CD8-positive, alpha-beta memory T cell (primary cell): ENCODE data around the gene GAN. TPM values are rescaled to one million over a fixed set of nuclear protein-coding genes. Genes with fewer than 3 reads are reported as not detected.
A peak's percentile ranks its signal among the peaks of the same experiment; 100 is the strongest.

ENCODE experiments used
- CTCF ChIA-PET: fragments of 350-600 bp; sonication (Branson Sonifier 250); formaldehyde crosslinking; loops from one replicate; lab custom pipeline; 2021; ENCODE audit warnings: antibody characterized with exemption; lab: Charles Lee
- POLR2A ChIA-PET: fragments of 350-600 bp; sonication (Branson Sonifier 250); formaldehyde crosslinking; loops from one replicate; lab custom pipeline; 2021; ENCODE audit warnings: antibody characterized with exemption; lab: Charles Lee
- DNase-seq, 5 donors: peaks; one replicate each; pipeline versions ENCODE4 v3.0.0 to v3.0.0-alpha.2; 2020 to 2022; ENCODE audit warnings: mixed read lengths in 1 of 5
- H3K27ac ChIP-seq: one replicate; pipeline ENCODE4 v1.7.0; 2013; ENCODE audit warnings: low read depth, mild to moderate bottlenecking, low read length, moderate library complexity
- H3K27me3 ChIP-seq: 2 replicates; pipeline ENCODE4 v1.7.0; 2013; ENCODE audit warnings: low read length, mild to moderate bottlenecking; ENCODE audit not compliant: insufficient read depth, poor library complexity, severe bottlenecking
- H3K36me3 ChIP-seq: 2 replicates; pipeline ENCODE4 v1.7.0; 2013; ENCODE audit warnings: mild to moderate bottlenecking, low read length, moderate library complexity; ENCODE audit not compliant: insufficient read depth
- H3K4me1 ChIP-seq: 2 replicates; pipeline ENCODE4 v1.7.0; 2013; ENCODE audit warnings: mild to moderate bottlenecking, low read length, moderate library complexity; ENCODE audit not compliant: insufficient read depth
- H3K4me3 ChIP-seq: 2 replicates; pipeline ENCODE4 v1.7.0; 2013; ENCODE audit warnings: mild to moderate bottlenecking, low read length
- H3K9me3 ChIP-seq: 2 replicates; pipeline ENCODE4 v1.7.0; 2013; ENCODE audit warnings: mild to moderate bottlenecking, low read length
- H3K27ac Mint-ChIP-seq, 8 donors: one replicate each; pipeline ENCODE4 v1.8.0; 2020 to 2021; ENCODE audit warnings: mixed read lengths in 8 of 8, mild to moderate bottlenecking in 6 of 8, inconsistent platforms in 3 of 8, moderate library complexity in 3 of 8
- H3K27me3 Mint-ChIP-seq, 2 donors: one replicate each; pipeline ENCODE4 v1.8.0; 2020 to 2021; ENCODE audit warnings: mixed read lengths in 2 of 2, mild to moderate bottlenecking in 1 of 2, moderate library complexity in 1 of 2
- H3K36me3 Mint-ChIP-seq, 3 donors: one replicate each; pipeline ENCODE4 v1.8.0; 2020 to 2021; ENCODE audit warnings: mixed read lengths in 3 of 3, inconsistent platforms in 1 of 3, mild to moderate bottlenecking in 1 of 3
- H3K4me1 Mint-ChIP-seq, 3 donors: one replicate each; pipeline ENCODE4 v1.8.0; 2020 to 2021; ENCODE audit warnings: mixed read lengths in 3 of 3, inconsistent platforms in 1 of 3, mild to moderate bottlenecking in 1 of 3
- H3K4me3 Mint-ChIP-seq, 7 donors: one replicate each; pipeline ENCODE4 v1.8.0; 2020 to 2021; ENCODE audit warnings: mixed read lengths in 7 of 7, mild to moderate bottlenecking in 6 of 7, moderate library complexity in 4 of 7, inconsistent platforms in 2 of 7
- H3K9me3 Mint-ChIP-seq, 5 donors: one replicate each; pipeline ENCODE4 v1.8.0; 2020 to 2022; ENCODE audit warnings: mixed read lengths in 5 of 5, mild to moderate bottlenecking in 3 of 5, moderate library complexity in 2 of 5, inconsistent platforms in 1 of 5
- polyA plus RNA-seq: library from polyadenylated mRNA; unstranded; fragments of 300-500 nt; fragmentation: Illumina TruSeq; gene quantifications from one replicate; pipeline ENCODE4 v1.2.3, GENCODE V29; 2021
- total RNA-seq, 2 experiments: library from RNA; stranded (reverse); gene quantifications; one replicate each; pipeline ENCODE4 v1.2.3, GENCODE V29; 2021

Gene GAN
- total and polyA plus RNA-seq, 3 experiments from 2014 or later: 2.4 to 12.0 (median 11.0) TPM

GRCh38 chr16:81313701-81314602 is 810 bp upstream of the GAN start:
- peak overlapping the region; percentile 94 for H3K4me3 ChIP-seq
- H3K27ac ChIP-seq: peak overlapping the region; percentile 76
- Mint-ChIP-seq H3K4me3 (peak overlapping the region; percentile 85 to 99 (median 96)), H3K9me3 (no peaks in the 10 kb centered on the region), H3K36me3 (peaks cover 0 to 16% (median 0%) of the 10 kb centered on the region in 3 donors), H3K4me1 (peaks cover 47 to 76% (median 67%) of the 10 kb centered on the region in 3 donors), H3K27me3 (peaks cover 0 to 2% of the 10 kb centered on the region in 2 donors), H3K27ac (peak overlapping the region; percentile 68 to 94 (median 88))
- H3K4me1 ChIP-seq: peaks cover 29% of the 10 kb centered on the region
- no peaks in the 10 kb centered on the region for H3K9me3 ChIP-seq
- no peaks in the 10 kb centered on the region for H3K27me3 ChIP-seq
- H3K36me3 ChIP-seq: no peaks in the 10 kb centered on the region
- ChIA-PET POLR2A (interaction anchor here (0.8 to 1.4 kb wide), 4 partner anchors 52 to 237 kb away, joined by 3 to 4 read pairs (median 3); partner anchors contain the start of gene C16orf46), CTCF (interaction anchor here (0.9 to 1.5 kb wide), 5 partner anchors 10 to 305 kb away, joined by 3 to 5 read pairs (median 3); no protein-coding TSS in a partner anchor)
- DNase-seq: no peak

- H3K4me3 ChIP-seq: peak overlapping the region; percentile 94
- H3K27ac Mint-ChIP-seq: peak overlapping the region; percentile 73 to 94 (median 86)
- DNase-seq: peak; percentile 15 to 56 (median 34)
Measured at GRCh38 chr16:81315271-81316175, 761 bp downstream of the GAN start.

GRCh38 chr16:81316176-81316496 is 1.4 kb downstream of the GAN start:
- H3K27ac Mint-ChIP-seq: peak overlapping the region in 6 of 8 donors; percentile 73 to 91 (median 86)
- H3K27ac ChIP-seq: no peak overlapping the region
- ChIA-PET POLR2A (no interaction called here), CTCF (no interaction called here)
- H3K36me3 Mint-ChIP-seq: peaks cover 0 to 16% (median 2%) of the 10 kb centered on the region in 3 donors
- H3K9me3 ChIP-seq: no peaks in the 10 kb centered on the region
- peaks cover 0 to 2% of the 10 kb centered on the region in 2 donors for H3K27me3 Mint-ChIP-seq
- H3K4me1 ChIP-seq: peaks cover 29% of the 10 kb centered on the region
- H3K9me3 Mint-ChIP-seq: no peaks in the 10 kb centered on the region
- H3K36me3 ChIP-seq: no peaks in the 10 kb centered on the region
- peaks cover 53 to 77% (median 64%) of the 10 kb centered on the region in 3 donors for H3K4me1 Mint-ChIP-seq
- peak overlapping the region; percentile 55 for H3K4me3 ChIP-seq
- H3K27me3 ChIP-seq: no peaks in the 10 kb centered on the region
- no peak for DNase-seq
- H3K4me3 Mint-ChIP-seq: peak overlapping the region; percentile 86 to 95 (median 90)

More at GRCh38 chr16:81315271-81316175, 761 bp downstream of the GAN start:
- peaks cover 0 to 16% (median 2%) of the 10 kb centered on the region in 3 donors for H3K36me3 Mint-ChIP-seq
- peaks cover 53 to 79% (median 63%) of the 10 kb centered on the region in 3 donors for H3K4me1 Mint-ChIP-seq
- peaks cover 29% of the 10 kb centered on the region for H3K4me1 ChIP-seq
- ChIA-PET CTCF (no interaction called here), POLR2A (interaction anchor here (1.0 to 1.4 kb wide), 2 partner anchors 154 to 239 kb away, joined by 3 to 4 read pairs; partner anchors contain the start of gene C16orf46)
- H3K4me3 Mint-ChIP-seq: peak overlapping the region; percentile 86 to 99 (median 94)
- H3K9me3 ChIP-seq: no peaks in the 10 kb centered on the region
- H3K27me3 ChIP-seq: no peaks in the 10 kb centered on the region
- H3K36me3 ChIP-seq: no peaks in the 10 kb centered on the region
- H3K9me3 Mint-ChIP-seq: no peaks in the 10 kb centered on the region
- peaks cover 0 to 2% of the 10 kb centered on the region in 2 donors for H3K27me3 Mint-ChIP-seq
- H3K27ac ChIP-seq: peak overlapping the region; percentile 76

- DNase-seq: no peak
- Histone ChIP-seq H3K4me1 (peaks cover 13% of the 10 kb centered on the region), H3K36me3 (no peaks in the 10 kb centered on the region), H3K27me3 (no peaks in the 10 kb centered on the region), H3K4me3 (no peak overlapping the region), H3K9me3 (no peaks in the 10 kb centered on the region), H3K27ac (no peak overlapping the region)
- Mint-ChIP-seq H3K27ac (no peak overlapping the region), H3K27me3 (peaks cover 0 to 2% of the 10 kb centered on the region in 2 donors), H3K36me3 (peaks cover 0 to 11% (median 2%) of the 10 kb centered on the region in 3 donors), H3K4me3 (peak overlapping the region in 1 of 7 donors; percentile 37), H3K4me1 (peaks cover 41 to 56% (median 56%) of the 10 kb centered on the region in 3 donors), H3K9me3 (no peaks in the 10 kb centered on the region)
- ChIA-PET POLR2A (no interaction called here), CTCF (interaction anchor here (1.7 kb wide), 1 partner anchor 8 kb away, joined by 3 read pairs; no protein-coding TSS in a partner anchor)
Measured at GRCh38 chr16:81318711-81319110, 3.9 kb downstream of the GAN start.

GRCh38 chr16:81319221-81319912 is 4.6 kb downstream of the GAN start:
- Mint-ChIP-seq H3K27me3 (peaks cover 0 to 2% of the 10 kb centered on the region in 2 donors), H3K4me1 (peaks cover 37 to 54% (median 52%) of the 10 kb centered on the region in 3 donors), H3K9me3 (no peaks in the 10 kb centered on the region), H3K36me3 (peaks cover 0 to 8% (median 3%) of the 10 kb centered on the region in 3 donors), H3K27ac (peak overlapping the region in 1 of 8 donors; percentile 47), H3K4me3 (peak overlapping the region in 2 of 7 donors; percentile 4 to 32)
- ChIA-PET POLR2A (no interaction called here), CTCF (interaction anchor here (1.7 kb wide), 1 partner anchor 8 kb away, joined by 3 read pairs; no protein-coding TSS in a partner anchor)
- Histone ChIP-seq H3K27ac (no peak overlapping the region), H3K9me3 (no peaks in the 10 kb centered on the region), H3K4me1 (peaks cover 7% of the 10 kb centered on the region), H3K4me3 (no peak overlapping the region), H3K36me3 (no peaks in the 10 kb centered on the region), H3K27me3 (no peaks in the 10 kb centered on the region)
- no peak for DNase-seq

GRCh38 chr16:81321039-81321438 is 6.3 kb downstream of the GAN start:
- Histone ChIP-seq H3K27ac (no peak overlapping the region), H3K9me3 (no peaks in the 10 kb centered on the region), H3K27me3 (no peaks in the 10 kb centered on the region), H3K4me3 (no peak overlapping the region), H3K36me3 (no peaks in the 10 kb centered on the region), H3K4me1 (peaks cover 2% of the 10 kb centered on the region)
- Mint-ChIP-seq H3K4me1 (peaks cover 35 to 56% (median 43%) of the 10 kb centered on the region in 3 donors), H3K4me3 (no peak overlapping the region), H3K36me3 (peaks cover 0 to 7% (median 4%) of the 10 kb centered on the region in 3 donors), H3K27ac (peak overlapping the region in 1 of 8 donors; percentile 43), H3K9me3 (no peaks in the 10 kb centered on the region), H3K27me3 (no peaks in the 10 kb centered on the region)
- ChIA-PET CTCF (interaction anchor here (0.6 kb wide), 1 partner anchor 14 kb away, joined by 3 read pairs; no protein-coding TSS in a partner anchor), POLR2A (no interaction called here)
- no peak for DNase-seq

- POLR2A ChIA-PET: no interaction called here
Measured at GRCh38 chr16:81321536-81321935, 6.8 kb downstream of the GAN start.

More at GRCh38 chr16:81321536-81321935, 6.8 kb downstream of the GAN start:
- no peaks in the 10 kb centered on the region for H3K27me3 ChIP-seq
- no peaks in the 10 kb centered on the region for H3K4me1 ChIP-seq
- H3K36me3 Mint-ChIP-seq: peaks cover 0 to 7% (median 4%) of the 10 kb centered on the region in 3 donors
- H3K9me3 Mint-ChIP-seq: no peaks in the 10 kb centered on the region
- no peak for DNase-seq
- no peak overlapping the region for H3K4me3 Mint-ChIP-seq
- no peak overlapping the region for H3K4me3 ChIP-seq
- no peak overlapping the region for H3K27ac Mint-ChIP-seq
- no peaks in the 10 kb centered on the region for H3K9me3 ChIP-seq
- peaks cover 32 to 51% (median 38%) of the 10 kb centered on the region in 3 donors for H3K4me1 Mint-ChIP-seq
- H3K27ac ChIP-seq: no peak overlapping the region
- H3K36me3 ChIP-seq: no peaks in the 10 kb centered on the region
- CTCF ChIA-PET: no interaction called here
- no peaks in the 10 kb centered on the region for H3K27me3 Mint-ChIP-seq
